Measurements from ENCODE around the gene CPSF4. TPM values are rescaled to one million over a fixed set of nuclear protein-coding genes. Genes with fewer than 3 reads are reported as not detected.
"Not testable (repeated sequence)": the region's sequence is repeated elsewhere in the genome, so short reads cannot be mapped to it uniquely, and the experiment has no call there.

The CPSF4 gene
- total RNA-seq, 1 experiment from 2014 or later: 48.7 TPM

GRCh38 chr7:99497766-99498545 lies 59.2 kb downstream of the CPSF4 start:
- Histone ChIP-seq H3K4me1 (ENCODE audit: low read length) (peaks cover 17% of the 10 kb centered on the region), H3K36me3 (ENCODE audit: insufficient read depth, low read length) (peaks cover 47% of the 10 kb centered on the region), H3K4me2 (ENCODE audit: low read depth, low read length, poor library complexity, severe bottlenecking) (peak overlapping the region; percentile 80), H3K27ac (ENCODE audit: low read length) (no peak overlapping the region), H3K9me2 (replicated peaks; ENCODE audit: insufficient read depth, low read length) (no peaks in the 10 kb centered on the region), H3K4me3 (ENCODE audit: low read length) (peak overlapping the region; percentile 94), H3K9ac (ENCODE audit: low read length) (no peak overlapping the region), H3K79me2 (ENCODE audit: low read length) (peaks cover 65% of the 10 kb centered on the region), H3K27me3 (ENCODE audit: low read length) (no peaks in the 10 kb centered on the region), H4K20me1 (ENCODE audit: insufficient read depth, low read depth, low read length) (peaks cover 3% of the 10 kb centered on the region; the same call in 1 of the 2 replicates), H2AFZ (ENCODE audit: low read length) (no peak overlapping the region), H3K9me3 (ENCODE audit: low read length) (peaks cover 28% of the 10 kb centered on the region)
- DNase-seq: no peak

- Histone ChIP-seq H3K79me2 (ENCODE audit: low read length) (peaks cover 59% of the 10 kb centered on the region), H3K4me2 (ENCODE audit: low read depth, low read length, poor library complexity, severe bottlenecking) (peak overlapping the region; percentile 80), H3K9ac (ENCODE audit: low read length) (peak overlapping the region; percentile 90), H3K4me3 (ENCODE audit: low read length) (peak overlapping the region; percentile 94), H4K20me1 (ENCODE audit: insufficient read depth, low read depth, low read length) (peaks cover 3% of the 10 kb centered on the region; the same call in 1 of the 2 replicates), H3K27me3 (ENCODE audit: low read length) (no peaks in the 10 kb centered on the region), H3K27ac (ENCODE audit: low read length) (no peak overlapping the region), H3K4me1 (ENCODE audit: low read length) (peaks cover 17% of the 10 kb centered on the region), H3K36me3 (ENCODE audit: insufficient read depth, low read length) (peaks cover 42% of the 10 kb centered on the region), H3K9me2 (replicated peaks; ENCODE audit: insufficient read depth, low read length) (no peaks in the 10 kb centered on the region), H3K9me3 (ENCODE audit: low read length) (peaks cover 22% of the 10 kb centered on the region), H2AFZ (ENCODE audit: low read length) (no peak overlapping the region)
- DNase-seq: no peak
Observed at GRCh38 chr7:99498546-99498944, 59.8 kb downstream of the CPSF4 start.

- Histone ChIP-seq H3K9me2 (replicated peaks; ENCODE audit: insufficient read depth, low read length) (no peaks in the 10 kb centered on the region), H3K4me2 (ENCODE audit: low read depth, low read length, poor library complexity, severe bottlenecking) (peak overlapping the region; percentile 80), H3K4me1 (ENCODE audit: low read length) (peaks cover 20% of the 10 kb centered on the region), H3K9me3 (ENCODE audit: low read length) (peaks cover 14% of the 10 kb centered on the region), H3K4me3 (ENCODE audit: low read length) (peak overlapping the region; percentile 94), H3K9ac (ENCODE audit: low read length) (peak overlapping the region; percentile 90), H3K27ac (ENCODE audit: low read length) (peak overlapping the region; percentile 76), H4K20me1 (ENCODE audit: insufficient read depth, low read depth, low read length) (peaks cover 3% of the 10 kb centered on the region; the same call in 1 of the 2 replicates), H2AFZ (ENCODE audit: low read length) (peak overlapping the region; percentile 73; the same call in 1 of the 2 replicates), H3K27me3 (ENCODE audit: low read length) (no peaks in the 10 kb centered on the region), H3K36me3 (ENCODE audit: insufficient read depth, low read length) (peaks cover 33% of the 10 kb centered on the region), H3K79me2 (ENCODE audit: low read length) (peaks cover 51% of the 10 kb centered on the region)
- DNase-seq: peak; percentile 55
Observed at GRCh38 chr7:99499371-99499720, 60.6 kb downstream of the CPSF4 start.

GRCh38 chr7:99499721-99500636 lies 61.2 kb downstream of the CPSF4 start, which contains the start of gene ZNF394:
Gene ZNF394 (minus strand): TSS chr7:99500281. CDS start chr7:99500093, 188 bp downstream.
- H3K4me1 ChIP-seq (ENCODE audit: low read length): peaks cover 20% of the 10 kb centered on the region
- H3K9me2 ChIP-seq (replicated peaks; ENCODE audit: insufficient read depth, low read length): no peaks in the 10 kb centered on the region
- peak within 1 kb of the TSS; percentile 90 for H3K9ac ChIP-seq (ENCODE audit: low read length)
- peaks cover 30% of the 10 kb centered on the region for H3K36me3 ChIP-seq (ENCODE audit: insufficient read depth, low read length)
- no peaks in the 10 kb centered on the region for H3K27me3 ChIP-seq (ENCODE audit: low read length)
- H3K4me3 ChIP-seq (ENCODE audit: low read length): peak within 1 kb of the TSS; percentile 94
- H4K20me1 ChIP-seq (ENCODE audit: insufficient read depth, low read depth, low read length): peaks cover 3% of the 10 kb centered on the region; the same call in 1 of the 2 replicates
- H3K79me2 ChIP-seq (ENCODE audit: low read length): peaks cover 51% of the 10 kb centered on the region
- H2AFZ ChIP-seq (ENCODE audit: low read length): peak within 1 kb of the TSS; percentile 73; the same call in 1 of the 2 replicates
- H3K27ac ChIP-seq (ENCODE audit: low read length): peak within 1 kb of the TSS; percentile 76
- H3K9me3 ChIP-seq (ENCODE audit: low read length): peaks cover 14% of the 10 kb centered on the region
- DNase-seq: peak; percentile 96
- H3K4me2 ChIP-seq (ENCODE audit: low read depth, low read length, poor library complexity, severe bottlenecking): peak within 1 kb of the TSS; percentile 80

GRCh38 chr7:99500637-99501009 lies 61.9 kb downstream of the CPSF4 start:
- Histone ChIP-seq H3K4me3 (ENCODE audit: low read length) (peak overlapping the region; percentile 94), H3K79me2 (ENCODE audit: low read length) (peaks cover 53% of the 10 kb centered on the region), H3K4me1 (ENCODE audit: low read length) (peaks cover 22% of the 10 kb centered on the region), H3K36me3 (ENCODE audit: insufficient read depth, low read length) (peaks cover 25% of the 10 kb centered on the region), H3K4me2 (ENCODE audit: low read depth, low read length, poor library complexity, severe bottlenecking) (peak overlapping the region; percentile 80), H3K9me3 (ENCODE audit: low read length) (peaks cover 14% of the 10 kb centered on the region), H3K27ac (ENCODE audit: low read length) (no peak overlapping the region), H3K9me2 (replicated peaks; ENCODE audit: insufficient read depth, low read length) (no peaks in the 10 kb centered on the region), H2AFZ (ENCODE audit: low read length) (peak overlapping the region; percentile 73; the same call in 1 of the 2 replicates), H3K27me3 (ENCODE audit: low read length) (no peaks in the 10 kb centered on the region), H3K9ac (ENCODE audit: low read length) (peak overlapping the region; percentile 90), H4K20me1 (ENCODE audit: insufficient read depth, low read depth, low read length) (peaks cover 3% of the 10 kb centered on the region; the same call in 1 of the 2 replicates)
- no peak for DNase-seq

- Histone ChIP-seq H3K9me3 (ENCODE audit: low read length) (peaks cover 14% of the 10 kb centered on the region), H3K4me3 (ENCODE audit: low read length) (peak overlapping the region; percentile 94; the same call in 1 of the 2 replicates), H3K4me2 (ENCODE audit: low read depth, low read length, poor library complexity, severe bottlenecking) (peak overlapping the region; percentile 80), H3K79me2 (ENCODE audit: low read length) (peaks cover 56% of the 10 kb centered on the region), H3K4me1 (ENCODE audit: low read length) (peaks cover 28% of the 10 kb centered on the region), H3K36me3 (ENCODE audit: insufficient read depth, low read length) (peaks cover 23% of the 10 kb centered on the region)
- DNase-seq; H3K9me2 ChIP-seq (replicated peaks; ENCODE audit: insufficient read depth, low read length); H3K27ac ChIP-seq (ENCODE audit: low read length); H3K27me3 ChIP-seq (ENCODE audit: low read length); H3K9ac ChIP-seq (ENCODE audit: low read length); H2AFZ ChIP-seq (ENCODE audit: low read length); H4K20me1 ChIP-seq (ENCODE audit: insufficient read depth, low read depth, low read length): not testable (repeated sequence)
Observed at GRCh38 chr7:99501236-99501635, 62.5 kb downstream of the CPSF4 start.

GRCh38 chr7:99504281-99504602 lies 65.5 kb downstream of the CPSF4 start:
- DNase-seq: no peak
- H3K4me2 ChIP-seq (ENCODE audit: low read depth, low read length, poor library complexity, severe bottlenecking): peak overlapping the region; percentile 88
- H3K79me2 ChIP-seq (ENCODE audit: low read length): peaks cover 49% of the 10 kb centered on the region
- H3K9ac ChIP-seq (ENCODE audit: low read length): peak overlapping the region; percentile 84; the same call in 1 of the 2 replicates
- no peaks in the 10 kb centered on the region for H4K20me1 ChIP-seq (ENCODE audit: insufficient read depth, low read depth, low read length)
- H3K36me3 ChIP-seq (ENCODE audit: insufficient read depth, low read length): no peaks in the 10 kb centered on the region
- H2AFZ ChIP-seq (ENCODE audit: low read length): no peak overlapping the region
- H3K27ac ChIP-seq (ENCODE audit: low read length): no peak overlapping the region; the same call in 1 of the 2 replicates
- H3K4me1 ChIP-seq (ENCODE audit: low read length): peaks cover 21% of the 10 kb centered on the region
- no peaks in the 10 kb centered on the region for H3K27me3 ChIP-seq (ENCODE audit: low read length)
- H3K9me3 ChIP-seq (ENCODE audit: low read length): no peaks in the 10 kb centered on the region
- no peaks in the 10 kb centered on the region for H3K9me2 ChIP-seq (replicated peaks; ENCODE audit: insufficient read depth, low read length)
- peak overlapping the region; percentile 86 for H3K4me3 ChIP-seq (ENCODE audit: low read length)
